Measurements from ENCODE around the gene GRID2.

DNA sequence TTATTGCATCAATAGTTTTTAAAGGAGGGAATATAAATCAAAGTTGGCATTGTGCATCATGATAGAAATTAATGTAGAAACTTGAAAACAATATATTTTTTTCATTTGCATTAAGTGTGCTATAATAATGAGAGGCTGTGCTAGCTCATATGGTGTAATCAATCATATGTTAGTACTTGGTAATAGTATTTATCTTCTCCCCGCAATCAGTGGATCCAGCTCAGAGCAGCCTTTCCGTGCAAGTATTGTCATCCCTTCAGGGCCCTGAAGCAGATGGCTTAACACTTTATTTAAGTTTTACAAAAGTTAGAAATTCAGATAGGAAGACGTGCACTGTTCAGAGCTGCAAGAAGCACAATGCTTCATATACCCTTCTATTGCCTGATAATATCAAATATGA is 908.5 kb downstream of the GRID2 start:
- TF ChIP-seq NR2F2 (IDR thresholded peaks at IDR 0.05) (no peak), RAD21 (IDR thresholded peaks at IDR 0.05) (no peak), TAF1 (conservative IDR thresholded peaks at IDR 0.05) (no peak), HNF4G (IDR thresholded peaks at IDR 0.05) (no peak), GABPA (IDR thresholded peaks at IDR 0.05 in 1 of 2, conservative IDR thresholded peaks at IDR 0.05 in 1 of 2) (no peak), FOXA1 (IDR thresholded peaks at IDR 0.05) (no peak), YY1 (IDR thresholded peaks at IDR 0.05) (no peak), SP1 (IDR thresholded peaks at IDR 0.05) (no peak)
- TF ChIP-seq, protein P1, sequence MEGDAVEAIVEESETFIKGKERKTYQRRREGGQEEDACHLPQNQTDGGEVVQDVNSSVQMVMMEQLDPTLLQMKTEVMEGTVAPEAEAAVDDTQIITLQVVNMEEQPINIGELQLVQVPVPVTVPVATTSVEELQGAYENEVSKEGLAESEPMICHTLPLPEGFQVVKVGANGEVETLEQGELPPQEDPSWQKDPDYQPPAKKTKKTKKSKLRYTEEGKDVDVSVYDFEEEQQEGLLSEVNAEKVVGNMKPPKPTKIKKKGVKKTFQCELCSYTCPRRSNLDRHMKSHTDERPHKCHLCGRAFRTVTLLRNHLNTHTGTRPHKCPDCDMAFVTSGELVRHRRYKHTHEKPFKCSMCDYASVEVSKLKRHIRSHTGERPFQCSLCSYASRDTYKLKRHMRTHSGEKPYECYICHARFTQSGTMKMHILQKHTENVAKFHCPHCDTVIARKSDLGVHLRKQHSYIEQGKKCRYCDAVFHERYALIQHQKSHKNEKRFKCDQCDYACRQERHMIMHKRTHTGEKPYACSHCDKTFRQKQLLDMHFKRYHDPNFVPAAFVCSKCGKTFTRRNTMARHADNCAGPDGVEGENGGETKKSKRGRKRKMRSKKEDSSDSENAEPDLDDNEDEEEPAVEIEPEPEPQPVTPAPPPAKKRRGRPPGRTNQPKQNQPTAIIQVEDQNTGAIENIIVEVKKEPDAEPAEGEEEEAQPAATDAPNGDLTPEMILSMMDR (IDR thresholded peaks at IDR 0.05; ENCODE audit: low read depth, low read length, missing input control) = no peak
- TF ChIP-seq, protein P2, sequence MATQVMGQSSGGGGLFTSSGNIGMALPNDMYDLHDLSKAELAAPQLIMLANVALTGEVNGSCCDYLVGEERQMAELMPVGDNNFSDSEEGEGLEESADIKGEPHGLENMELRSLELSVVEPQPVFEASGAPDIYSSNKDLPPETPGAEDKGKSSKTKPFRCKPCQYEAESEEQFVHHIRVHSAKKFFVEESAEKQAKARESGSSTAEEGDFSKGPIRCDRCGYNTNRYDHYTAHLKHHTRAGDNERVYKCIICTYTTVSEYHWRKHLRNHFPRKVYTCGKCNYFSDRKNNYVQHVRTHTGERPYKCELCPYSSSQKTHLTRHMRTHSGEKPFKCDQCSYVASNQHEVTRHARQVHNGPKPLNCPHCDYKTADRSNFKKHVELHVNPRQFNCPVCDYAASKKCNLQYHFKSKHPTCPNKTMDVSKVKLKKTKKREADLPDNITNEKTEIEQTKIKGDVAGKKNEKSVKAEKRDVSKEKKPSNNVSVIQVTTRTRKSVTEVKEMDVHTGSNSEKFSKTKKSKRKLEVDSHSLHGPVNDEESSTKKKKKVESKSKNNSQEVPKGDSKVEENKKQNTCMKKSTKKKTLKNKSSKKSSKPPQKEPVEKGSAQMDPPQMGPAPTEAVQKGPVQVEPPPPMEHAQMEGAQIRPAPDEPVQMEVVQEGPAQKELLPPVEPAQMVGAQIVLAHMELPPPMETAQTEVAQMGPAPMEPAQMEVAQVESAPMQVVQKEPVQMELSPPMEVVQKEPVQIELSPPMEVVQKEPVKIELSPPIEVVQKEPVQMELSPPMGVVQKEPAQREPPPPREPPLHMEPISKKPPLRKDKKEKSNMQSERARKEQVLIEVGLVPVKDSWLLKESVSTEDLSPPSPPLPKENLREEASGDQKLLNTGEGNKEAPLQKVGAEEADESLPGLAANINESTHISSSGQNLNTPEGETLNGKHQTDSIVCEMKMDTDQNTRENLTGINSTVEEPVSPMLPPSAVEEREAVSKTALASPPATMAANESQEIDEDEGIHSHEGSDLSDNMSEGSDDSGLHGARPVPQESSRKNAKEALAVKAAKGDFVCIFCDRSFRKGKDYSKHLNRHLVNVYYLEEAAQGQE (IDR thresholded peaks at IDR 0.05) = no peak
- TF ChIP-seq, protein P3, sequence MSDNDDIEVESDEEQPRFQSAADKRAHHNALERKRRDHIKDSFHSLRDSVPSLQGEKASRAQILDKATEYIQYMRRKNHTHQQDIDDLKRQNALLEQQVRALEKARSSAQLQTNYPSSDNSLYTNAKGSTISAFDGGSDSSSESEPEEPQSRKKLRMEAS (IDR thresholded peaks at IDR 0.05) = no peak
- TF ChIP-seq, protein P4, sequence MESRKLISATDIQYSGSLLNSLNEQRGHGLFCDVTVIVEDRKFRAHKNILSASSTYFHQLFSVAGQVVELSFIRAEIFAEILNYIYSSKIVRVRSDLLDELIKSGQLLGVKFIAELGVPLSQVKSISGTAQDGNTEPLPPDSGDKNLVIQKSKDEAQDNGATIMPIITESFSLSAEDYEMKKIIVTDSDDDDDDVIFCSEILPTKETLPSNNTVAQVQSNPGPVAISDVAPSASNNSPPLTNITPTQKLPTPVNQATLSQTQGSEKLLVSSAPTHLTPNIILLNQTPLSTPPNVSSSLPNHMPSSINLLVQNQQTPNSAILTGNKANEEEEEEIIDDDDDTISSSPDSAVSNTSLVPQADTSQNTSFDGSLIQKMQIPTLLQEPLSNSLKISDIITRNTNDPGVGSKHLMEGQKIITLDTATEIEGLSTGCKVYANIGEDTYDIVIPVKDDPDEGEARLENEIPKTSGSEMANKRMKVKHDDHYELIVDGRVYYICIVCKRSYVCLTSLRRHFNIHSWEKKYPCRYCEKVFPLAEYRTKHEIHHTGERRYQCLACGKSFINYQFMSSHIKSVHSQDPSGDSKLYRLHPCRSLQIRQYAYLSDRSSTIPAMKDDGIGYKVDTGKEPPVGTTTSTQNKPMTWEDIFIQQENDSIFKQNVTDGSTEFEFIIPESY (IDR thresholded peaks at IDR 0.05) = no peak
- TF ChIP-seq, protein P5, sequence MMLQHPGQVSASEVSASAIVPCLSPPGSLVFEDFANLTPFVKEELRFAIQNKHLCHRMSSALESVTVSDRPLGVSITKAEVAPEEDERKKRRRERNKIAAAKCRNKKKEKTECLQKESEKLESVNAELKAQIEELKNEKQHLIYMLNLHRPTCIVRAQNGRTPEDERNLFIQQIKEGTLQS (IDR thresholded peaks at IDR 0.05) = no peak

All from liver (tissue), 3 donors.